Activated effector memory CD4-positive, alpha-beta T cell treated with Interleukin-2 at 50 U/mL for 16 hours (primary cell): Measurements from ENCODE around the gene LYPD1.

Experiments used
- DNase-seq: peaks from one replicate; pipeline ENCODE4 v3.0.0-alpha.2; 2020

LYPD1 gene

DNA sequence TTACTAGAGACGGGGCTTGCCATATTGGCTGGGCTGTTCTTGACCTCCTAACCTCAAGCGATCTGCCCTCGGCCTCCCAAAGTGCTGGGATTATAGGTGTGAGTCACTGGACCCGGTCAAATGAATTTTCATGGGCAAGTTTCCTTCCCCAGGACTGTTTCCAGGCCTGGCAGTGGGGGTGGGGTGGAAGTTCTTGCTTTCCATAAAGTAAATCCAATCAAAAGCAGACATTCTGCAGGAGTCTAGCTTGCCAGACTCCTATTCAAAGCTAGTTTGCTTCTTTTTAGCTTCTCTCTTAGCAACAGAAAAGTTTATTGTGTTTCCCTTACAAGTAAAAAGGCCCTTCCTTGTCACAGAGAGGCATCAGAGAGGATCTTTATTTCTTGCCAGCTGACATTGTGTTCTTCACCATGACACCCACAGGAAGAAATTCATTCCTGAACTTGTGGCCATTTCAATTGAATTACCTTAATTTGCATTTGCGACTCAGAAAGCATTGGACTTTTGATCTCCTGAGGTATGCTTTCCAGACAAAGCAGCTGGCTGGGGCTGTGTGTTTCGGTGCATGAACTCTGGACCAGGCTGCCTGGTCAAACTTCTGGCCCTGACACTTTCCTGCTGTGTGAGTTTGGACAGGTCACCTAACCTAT lies 37.9 kb downstream of the LYPD1 start:
- no peak for DNase-seq

DNA sequence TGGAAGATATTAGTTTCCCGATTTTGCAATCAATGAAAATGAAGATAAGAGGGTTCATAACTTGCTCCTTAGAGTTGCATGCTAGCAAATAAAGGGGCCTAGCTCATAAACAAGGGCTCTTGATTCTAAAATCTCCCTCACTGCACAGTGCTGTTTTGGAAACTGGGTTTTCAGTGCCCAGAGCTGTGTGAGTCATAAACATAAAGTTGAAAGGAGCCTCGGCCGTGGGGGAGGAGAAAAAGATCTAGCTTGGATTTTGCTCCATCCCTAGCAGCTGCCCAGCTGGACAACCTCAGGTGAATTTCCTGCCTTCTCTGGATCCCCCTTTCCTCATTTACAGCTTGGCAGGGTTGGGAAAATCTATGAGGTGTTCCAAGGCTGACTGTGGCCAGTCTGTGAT lies 42.5 kb downstream of the LYPD1 start:
- DNase-seq = no peak

DNA sequence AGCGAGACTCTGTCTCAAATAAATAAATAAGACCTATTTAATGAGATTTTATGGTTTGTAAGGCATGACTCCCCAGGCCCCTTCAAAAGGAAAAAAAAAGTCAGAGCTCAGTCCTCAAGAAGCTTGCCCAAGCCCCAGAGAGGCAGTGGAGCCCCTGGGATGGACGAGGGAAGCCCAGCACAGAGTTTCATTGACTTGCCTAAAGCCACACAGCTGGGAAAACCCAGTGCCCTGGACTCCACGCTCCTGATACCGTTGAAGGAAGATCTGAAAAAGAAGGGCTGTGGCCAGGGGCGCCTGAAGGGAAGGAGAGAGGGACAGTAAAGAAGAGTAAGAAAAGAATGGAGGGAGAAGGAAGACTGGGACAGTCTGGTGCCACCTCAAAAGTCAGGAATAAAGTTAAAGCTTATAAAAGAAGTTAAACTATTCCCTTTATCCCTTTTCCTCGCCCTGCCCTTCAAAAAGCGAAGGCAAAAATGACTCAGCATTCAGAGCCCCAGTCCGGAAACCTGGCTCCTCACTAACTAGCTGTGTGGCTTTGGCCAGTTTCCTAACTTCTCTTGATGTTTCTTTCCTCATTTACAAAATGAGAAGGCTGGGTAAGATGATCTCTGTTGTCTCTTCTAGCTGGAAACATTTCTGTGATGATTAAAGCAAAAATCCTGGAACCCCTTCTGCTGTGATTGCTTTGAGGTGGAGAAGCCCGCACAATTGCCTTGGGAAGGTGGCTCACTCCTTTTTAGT lies 46.7 kb downstream of the LYPD1 start:
- DNase-seq = no peak

DNA sequence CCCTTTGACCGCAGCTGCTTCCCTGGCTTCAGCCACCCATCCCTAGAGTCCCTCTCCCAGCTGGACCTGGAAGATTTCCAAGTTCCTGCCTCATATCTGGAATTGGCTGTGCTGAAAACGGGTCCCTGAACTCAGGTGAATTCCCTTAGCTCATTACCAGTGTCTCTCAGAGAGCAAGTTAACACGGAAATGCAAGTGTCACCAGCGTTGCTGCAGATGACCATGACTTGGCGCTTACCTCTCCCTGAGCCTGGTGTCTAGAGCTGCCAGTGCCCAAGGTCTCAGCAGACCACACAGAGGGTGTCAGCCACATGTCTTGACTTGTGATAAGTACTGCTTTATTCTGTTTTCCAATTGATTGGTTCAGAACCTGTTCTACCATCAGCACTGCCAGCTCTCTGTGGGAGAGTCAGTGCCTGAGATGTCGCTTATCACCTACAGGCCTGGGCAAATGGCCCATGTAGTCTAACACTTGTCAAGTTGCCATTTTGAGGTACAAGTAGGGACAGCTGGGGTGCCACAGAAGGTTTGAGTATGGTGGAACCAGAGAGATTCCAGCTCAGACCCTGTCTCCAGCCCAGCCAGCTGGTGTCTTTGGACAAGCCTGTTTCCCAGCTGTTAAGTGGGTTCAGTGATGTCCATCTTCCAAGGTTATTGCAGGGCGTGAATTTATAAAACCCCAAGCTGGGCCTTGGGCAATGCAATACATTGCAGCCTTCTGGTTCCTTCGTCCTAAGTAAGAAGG lies 48.7 kb downstream of the LYPD1 start:
- DNase-seq = no peak

DNA sequence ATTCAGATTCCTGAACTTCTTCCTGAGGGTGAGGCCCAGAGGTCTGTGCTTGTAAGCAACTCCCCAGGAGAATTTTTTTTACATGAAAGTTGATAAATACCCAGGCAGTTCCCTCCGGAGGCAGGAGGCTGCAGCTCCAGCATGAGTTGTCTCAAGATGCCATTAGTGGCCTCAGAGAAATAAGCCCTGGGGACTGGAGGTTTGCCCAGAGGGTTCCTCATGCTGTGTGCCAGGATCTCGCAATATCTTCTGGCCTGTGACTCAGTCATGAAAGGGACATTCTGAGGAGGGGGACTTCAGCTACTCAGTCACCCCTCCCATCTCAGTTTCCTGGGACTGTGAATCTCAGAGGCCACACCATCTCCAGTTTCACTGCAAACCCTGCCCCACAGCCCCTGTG lies 49.9 kb downstream of the LYPD1 start:
- DNase-seq = no peak

DNA sequence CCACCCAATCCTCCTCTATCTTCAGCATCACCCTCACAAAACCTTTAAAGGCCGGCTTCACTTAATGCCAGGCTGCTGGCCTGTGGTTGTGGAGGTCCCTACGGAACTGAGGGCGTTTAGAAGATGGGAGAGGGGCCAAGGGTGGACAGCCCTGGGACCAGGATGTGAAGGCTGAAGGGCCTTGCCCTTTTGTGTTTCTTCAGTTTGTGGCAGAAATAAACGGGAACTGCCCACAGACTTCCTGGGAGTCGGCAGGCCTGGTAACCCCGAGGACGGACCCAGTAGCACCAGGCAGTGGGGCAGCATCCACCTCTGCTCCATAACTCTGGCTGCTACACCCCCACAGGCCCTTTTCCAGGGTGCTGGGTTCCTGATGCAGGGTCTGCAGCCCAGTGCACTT lies 51.3 kb downstream of the LYPD1 start:
- DNase-seq = no peak

DNA sequence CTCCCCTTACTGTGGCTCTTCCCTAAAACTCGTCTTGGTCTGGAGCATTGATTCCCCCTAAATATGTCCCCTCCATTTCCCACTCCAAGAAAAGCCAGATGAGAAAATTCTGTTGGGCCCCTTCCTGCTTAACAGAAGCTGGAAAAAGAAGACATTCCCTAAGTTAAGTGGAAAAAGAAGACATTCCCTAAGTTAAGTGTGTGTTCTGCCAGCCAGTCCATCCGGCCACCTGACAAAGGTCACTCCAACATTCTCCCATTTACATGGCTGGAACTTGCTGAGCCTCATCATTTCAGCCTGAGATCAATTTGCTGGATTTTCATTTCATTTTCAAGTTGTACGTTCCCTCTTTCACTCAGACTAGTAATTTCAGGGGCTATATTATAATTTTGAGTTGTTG lies 52.0 kb downstream of the LYPD1 start:
- no peak for DNase-seq

DNA sequence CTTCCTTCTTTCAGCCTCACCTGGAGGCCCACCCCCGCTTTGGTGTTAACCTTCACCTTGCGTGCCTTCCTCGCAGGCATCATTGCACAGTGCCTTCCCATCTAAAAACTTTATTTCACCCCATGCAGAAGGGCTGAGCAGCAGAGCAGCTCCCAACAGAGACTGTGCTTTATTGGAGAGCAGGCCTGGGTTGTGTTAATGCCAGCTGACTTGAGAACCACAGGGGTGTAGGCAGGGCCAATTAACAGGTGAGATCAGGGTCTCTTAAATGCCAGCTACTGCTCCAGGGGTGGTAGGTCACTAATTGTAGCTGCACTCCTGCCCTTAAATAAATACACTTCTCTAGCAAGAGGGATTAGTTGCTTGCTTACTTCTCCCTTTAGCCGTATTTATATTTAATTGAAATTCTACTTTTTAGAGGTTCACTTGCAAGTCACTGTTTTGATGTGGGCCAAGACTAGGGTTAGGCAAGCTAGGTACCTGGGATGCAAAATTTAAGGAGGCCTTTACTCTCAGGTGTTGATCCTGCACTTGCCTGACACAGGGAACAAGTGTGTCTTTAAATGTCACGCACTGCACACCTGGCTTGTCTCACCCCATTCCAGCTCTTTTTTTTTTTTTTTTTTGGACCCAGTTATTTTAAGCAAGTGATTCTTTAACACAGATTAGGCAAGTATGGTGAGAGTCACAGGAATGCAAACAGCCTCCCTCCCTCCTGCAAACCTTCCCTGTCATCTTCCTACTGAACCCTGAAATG lies 54.5 kb downstream of the LYPD1 start:
- DNase-seq = no peak

DNA sequence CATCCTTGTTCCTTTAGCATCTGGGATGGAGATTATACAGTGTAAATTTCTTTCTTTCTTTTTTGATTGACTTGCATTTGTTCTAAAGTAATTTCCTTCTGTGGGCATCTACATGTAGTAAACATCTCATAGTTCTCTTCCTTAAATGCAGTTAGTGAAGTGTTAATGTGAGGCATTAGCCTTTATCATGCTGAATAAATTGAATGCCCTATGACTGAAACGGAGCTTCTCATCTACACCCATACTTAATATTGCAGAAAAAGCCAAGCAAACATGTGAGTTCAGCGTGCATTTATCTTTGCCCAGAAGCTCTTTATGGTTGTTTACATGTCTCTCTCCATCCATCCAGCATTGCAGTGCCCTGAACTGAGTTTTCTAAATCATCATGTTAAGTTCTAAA lies 58.3 kb downstream of the LYPD1 start:
- no peak for DNase-seq

DNA sequence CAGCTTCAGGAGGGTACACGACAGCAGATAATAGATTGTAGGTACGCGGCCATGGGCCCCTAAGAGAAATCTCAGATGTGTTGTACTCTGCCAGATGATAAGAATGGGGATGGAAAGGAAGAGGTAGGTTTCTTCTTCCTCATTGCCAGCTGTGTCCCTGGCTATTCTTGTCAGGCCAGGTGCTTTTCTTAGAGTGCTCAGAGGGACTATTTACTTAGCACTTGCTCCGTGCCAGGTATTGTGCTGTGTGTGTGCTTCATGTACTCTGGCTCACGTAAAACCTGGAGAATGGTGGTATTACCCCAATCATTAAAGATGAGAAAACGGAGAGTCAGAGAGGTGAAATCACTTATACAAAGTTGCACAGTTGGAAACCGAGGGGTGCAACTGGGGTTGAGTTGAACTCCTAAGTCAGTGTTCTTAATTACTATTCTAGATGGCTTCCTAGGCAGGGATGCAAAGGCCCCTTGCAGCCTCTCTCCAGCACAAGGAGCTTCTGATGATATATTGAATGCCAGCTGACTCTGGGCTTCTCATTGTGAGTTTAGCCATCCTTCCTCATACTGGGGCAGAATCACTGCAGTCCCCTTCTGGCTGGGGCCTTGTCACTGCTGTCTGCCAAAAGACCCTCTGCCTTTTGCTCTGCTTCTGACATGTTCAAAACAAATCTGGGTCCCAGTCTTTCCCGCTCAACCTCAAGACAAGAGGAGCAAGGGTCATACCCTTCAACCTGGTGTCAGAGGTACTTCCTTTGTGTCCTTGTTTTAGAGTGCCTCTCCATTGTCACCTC lies 60.7 kb downstream of the LYPD1 start:
- DNase-seq = no peak

DNA sequence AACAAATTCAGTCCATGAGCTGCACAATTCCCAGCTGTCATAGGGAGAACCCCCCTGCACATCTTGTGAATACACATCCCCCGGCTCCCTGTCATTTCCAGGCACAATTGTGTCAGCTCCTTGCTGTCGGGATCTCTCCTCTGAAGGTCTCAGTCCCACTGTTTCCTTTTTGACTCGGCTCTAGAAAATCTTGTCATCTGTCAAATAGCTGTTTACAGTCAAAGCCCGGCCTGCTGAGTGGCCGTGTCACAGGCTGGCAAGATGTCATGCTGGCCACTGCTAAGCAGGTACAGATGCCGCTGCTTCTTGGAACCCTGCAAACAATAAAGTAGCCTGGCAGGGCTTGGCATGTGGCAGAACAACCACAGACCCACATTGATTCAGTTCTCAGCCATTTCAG lies 61.7 kb downstream of the LYPD1 start:
- no peak for DNase-seq

DNA sequence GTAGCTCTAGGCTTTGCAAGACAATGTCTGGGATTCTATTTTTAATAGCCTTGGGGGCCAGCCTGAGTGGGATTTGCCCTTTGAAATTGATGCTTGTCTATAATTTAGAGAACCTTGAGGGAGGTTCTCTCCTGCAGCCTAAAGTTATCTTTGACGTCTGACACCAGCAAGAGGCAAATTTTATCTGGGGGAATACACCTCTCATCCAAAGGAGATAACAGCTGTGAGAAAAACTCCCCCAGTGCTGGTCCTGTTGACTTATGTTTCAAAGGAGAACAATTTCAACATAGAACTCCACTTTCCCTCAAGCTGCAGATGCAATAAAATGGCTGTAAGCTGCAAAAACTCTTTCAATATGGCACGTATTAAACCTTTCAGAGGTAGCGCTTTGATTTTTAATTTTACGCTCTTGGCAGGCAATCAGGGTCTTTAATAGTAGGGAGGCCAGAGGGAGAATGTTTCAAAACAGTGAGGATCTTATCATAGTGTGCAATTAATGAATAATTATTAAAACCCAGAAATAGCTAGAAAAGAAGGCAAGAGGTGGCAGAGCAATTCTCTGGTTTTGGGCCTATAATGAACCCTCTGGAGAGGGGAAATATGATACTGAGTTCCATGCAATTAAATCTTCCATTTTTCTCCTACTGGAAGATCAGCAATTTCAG lies 62.4 kb downstream of the LYPD1 start:
- no peak for DNase-seq

DNA sequence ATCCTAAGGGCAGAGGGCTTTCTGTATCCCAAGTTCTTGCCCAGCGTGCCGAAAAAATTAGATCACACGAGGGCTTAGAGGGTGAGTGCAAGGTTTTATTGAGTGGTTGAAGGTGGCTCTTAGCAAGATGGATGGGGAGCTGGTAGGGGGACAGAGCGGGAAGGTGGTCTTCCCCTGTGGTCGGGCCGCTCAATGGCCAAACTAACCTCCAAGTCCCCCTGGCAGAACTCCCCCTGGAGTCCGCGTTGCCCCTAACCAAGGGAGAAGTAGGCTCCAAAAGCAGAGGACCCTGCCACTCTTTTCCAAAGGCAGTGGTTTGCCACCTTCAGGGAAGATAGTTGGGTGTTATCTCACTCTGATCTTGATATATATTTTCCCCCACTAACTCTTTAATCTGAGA lies 63.4 kb downstream of the LYPD1 start:
- no peak for DNase-seq

DNA sequence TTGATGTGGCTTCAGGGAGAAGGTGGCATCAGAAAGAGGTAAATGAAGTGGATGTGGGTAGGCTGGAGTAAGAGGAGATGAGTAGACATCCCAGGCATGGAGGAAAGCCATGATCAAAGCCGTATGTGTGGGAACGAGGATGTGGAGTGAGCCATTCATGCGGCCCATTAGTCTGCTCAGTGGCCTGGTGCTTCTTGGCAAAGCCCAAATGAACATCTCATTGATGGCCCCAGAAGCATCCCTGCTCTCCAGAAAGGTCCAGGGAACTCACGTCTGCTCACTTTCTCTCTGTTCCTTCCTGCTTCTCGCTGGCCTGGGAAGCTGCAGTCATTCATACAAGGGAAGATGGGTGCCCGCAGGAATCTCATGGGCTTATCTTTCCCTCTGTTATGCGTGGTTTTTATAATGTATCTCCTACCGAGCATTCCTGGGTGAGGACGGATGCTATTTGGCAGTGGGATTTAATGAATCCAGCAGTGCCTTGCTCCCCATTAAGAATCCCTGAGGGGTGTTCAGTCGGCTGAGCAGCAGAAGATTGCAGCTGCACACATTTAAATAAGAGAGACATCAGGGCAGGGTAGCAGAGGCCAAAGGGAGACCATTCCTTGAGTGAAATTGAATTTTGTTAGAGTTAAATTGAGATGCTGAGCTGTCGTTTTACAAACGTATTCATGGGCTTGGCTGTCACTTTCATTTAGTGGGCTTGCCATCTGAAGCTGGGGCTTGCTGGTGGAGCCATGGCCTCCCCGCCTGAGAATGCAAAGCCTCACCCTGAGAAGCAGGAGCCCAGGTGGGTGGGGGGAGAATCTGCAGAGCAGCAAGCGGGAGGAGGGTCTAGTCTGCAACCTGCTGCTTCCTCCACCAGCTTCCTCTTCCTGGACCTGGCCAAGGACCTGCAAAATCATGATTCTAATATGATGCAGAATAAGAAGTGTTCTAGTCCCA lies 64.5 kb downstream of the LYPD1 start:
- DNase-seq = no peak

DNA sequence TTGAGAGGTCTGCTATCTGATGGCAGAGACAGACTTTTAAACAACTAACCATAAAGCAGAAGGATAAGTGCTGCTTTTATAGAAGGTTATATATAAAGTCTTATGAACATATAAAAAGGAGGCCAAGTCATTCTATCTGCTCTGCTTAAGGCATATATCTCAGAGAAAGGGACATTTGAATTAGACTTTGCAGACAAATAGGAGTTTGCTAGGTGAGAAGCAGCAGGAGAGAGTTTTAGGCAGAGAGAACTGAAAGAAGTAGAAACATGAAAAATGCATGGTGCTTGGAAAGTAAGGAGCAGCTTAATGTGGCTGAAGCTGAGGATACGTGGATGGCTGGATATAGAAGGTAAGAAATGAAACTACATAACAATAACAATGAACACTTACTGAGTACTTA lies 65.4 kb downstream of the LYPD1 start:
- no peak for DNase-seq

DNA sequence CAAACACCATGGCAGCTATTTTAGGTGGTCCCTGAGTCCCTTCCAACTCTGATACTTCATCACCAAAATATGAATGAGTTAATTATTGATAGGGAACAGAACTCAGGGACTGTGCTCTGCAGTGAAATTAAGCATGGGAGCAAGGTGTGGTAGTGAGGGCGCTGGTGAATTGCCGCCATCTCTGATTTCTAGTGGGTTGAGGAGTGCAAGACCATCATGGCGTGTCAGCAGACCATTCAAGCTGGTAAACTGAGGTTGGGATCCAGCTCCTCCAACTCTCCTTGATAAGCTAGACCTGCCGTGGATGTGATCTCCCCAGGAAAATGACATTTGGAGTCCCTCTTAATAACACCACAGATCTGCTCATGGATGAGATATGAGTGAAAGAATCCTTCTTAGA lies 70.4 kb downstream of the LYPD1 start:
- DNase-seq = no peak

DNA sequence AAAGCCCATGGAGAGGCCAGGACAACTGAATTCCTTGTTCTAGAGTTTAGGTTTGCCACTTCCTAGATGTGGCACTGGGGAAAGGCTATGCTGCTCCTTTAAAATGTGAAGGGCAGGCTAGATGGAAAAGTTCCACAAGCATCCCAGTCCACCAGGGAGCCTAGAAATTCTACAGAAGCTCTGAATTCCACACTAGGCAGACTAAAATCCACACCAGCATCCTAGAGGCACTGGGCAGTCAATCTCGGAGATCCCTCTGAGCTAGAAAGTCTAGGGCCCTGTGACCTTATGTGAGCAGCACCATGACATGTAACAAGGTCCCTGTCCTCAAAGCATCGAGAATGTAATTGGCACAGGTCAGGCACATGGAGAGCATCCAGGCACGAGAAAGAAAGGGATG lies 71.5 kb downstream of the LYPD1 start:
- DNase-seq = no peak

DNA sequence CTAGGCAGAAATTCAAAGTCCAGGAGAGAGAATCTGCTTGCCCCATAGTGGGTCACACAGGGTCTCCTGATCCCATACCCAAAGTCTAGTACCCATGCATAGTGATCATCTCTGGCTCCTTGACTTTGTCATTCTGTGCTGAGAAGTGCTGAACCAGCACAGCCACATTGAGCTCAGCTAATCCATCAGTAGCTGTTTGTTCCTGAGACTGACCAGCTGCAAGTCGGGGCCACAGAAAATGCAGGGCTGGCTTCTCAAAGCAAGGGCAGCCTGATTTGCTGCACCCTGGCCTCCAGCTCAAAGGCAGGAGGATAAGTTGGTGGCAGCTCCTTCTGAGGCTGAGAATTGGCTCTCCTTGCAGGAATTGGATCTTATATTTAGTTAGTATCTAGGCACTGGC lies 72.2 kb downstream of the LYPD1 start:
- no peak for DNase-seq

DNA sequence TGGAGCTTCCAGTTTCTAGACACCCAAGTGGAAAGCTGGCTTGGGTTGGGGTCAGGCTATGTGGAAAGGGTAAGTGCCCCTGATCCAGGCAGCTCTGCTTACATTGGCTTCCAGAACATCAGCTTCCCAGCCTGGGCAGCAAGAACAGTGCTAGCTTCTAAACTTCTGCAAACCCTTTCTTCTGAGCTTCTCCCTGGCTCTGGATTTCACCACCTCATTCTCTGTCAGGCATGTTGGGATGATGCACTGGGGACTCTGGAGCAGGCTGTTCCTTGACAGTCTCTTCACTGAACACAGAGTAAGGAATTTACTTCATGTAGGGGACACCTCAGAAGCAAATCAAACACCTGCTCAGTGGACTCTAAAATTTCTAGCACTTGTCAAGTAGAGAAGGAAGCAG lies 72.8 kb downstream of the LYPD1 start:
- no peak for DNase-seq

DNA sequence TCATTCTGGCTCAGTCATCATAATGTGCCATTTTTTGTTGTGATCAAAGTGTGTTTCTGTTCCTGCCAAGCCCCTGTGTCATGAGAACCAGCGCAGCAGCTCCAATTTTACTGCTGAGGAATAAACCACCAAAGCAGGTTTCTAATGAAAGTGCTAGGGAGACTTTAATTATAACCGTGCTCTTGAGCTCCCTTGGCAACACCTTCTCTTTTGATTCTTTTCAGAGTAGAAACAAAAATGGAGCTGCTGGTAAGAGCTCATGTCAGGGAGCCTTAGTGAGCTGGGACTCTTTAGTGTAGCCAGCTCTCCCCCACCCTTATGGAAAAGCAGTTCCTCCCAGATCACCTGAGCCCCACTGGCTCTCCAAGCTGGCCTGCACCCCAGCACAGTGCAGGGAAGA lies 74.3 kb downstream of the LYPD1 start:
- DNase-seq = no peak

DNA sequence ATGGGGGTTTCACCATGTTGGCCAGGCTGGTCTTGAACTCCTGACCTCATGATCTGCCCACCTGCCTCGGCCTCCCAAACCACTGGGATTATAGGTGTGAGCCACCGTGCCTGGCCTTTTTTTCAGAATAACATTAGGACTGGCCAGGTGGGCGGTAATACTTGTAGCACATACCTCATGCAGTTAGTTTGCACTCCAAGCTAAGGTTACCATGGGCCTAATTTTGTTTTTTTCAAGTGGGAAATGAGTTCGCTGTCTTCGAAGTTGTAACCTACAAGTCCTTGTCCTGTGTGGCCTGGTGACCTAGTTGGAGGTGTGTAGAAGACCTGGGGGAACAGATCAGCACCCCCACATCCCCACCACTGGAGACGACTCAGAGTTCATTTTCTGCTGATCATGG lies 74.8 kb downstream of the LYPD1 start:
- DNase-seq = no peak
